PC-3 (cell line): Measurements from ENCODE around the gene ELK3. TPM values are rescaled to one million over a fixed set of nuclear protein-coding genes. Genes with fewer than 3 reads are reported as not detected.

Source experiments
- ATAC-seq: fragments of 200-7000 bp; cut with Tn5 transposase; 2 replicates; pipeline ENCODE4 v1.9.1; 2020; ENCODE audit warnings: mild to moderate bottlenecking, moderate library complexity
- BruUV-seq: library from RNA; stranded (reverse); fragments of 400-500 nt; replicated peaks from 2 replicates; lab custom pipeline; 2021; lab: Mats Ljungman, UMichigan
- CTCF ChIA-PET: fragments of 300-600 bp; sonication (Branson Sonifier 250); formaldehyde crosslinking; loops from one replicate; lab custom pipeline; 2022; ENCODE audit warnings: antibody characterized with exemption; lab: Charles Lee
- POLR2A ChIA-PET: fragments of 300-600 bp; sonication (Branson Sonifier 250); formaldehyde crosslinking; loops from one replicate; lab custom pipeline; 2022; ENCODE audit warnings: antibody characterized with exemption; ENCODE audit not compliant: unreplicated experiment; lab: Charles Lee
- DNase-seq: peaks from one replicate; pipeline ENCODE4 v3.0.0-alpha.2; 2015
- H2AFZ ChIP-seq: fragments of 300-600 bp; sonication (generic); 2 replicates; pipeline ENCODE4 v1.6.0; 2016; ENCODE audit warnings: antibody characterized with exemption, low read length
- H3F3A ChIP-seq: fragments of 300-600 bp; sonication (generic); one replicate; pipeline ENCODE4 v1.6.0; 2017; ENCODE audit warnings: antibody characterized with exemption, low read length, control low read depth, mild to moderate bottlenecking; ENCODE audit not compliant: unreplicated experiment
- H3K27ac ChIP-seq: fragments of 300-600 bp; sonication (generic); 2 replicates; pipeline ENCODE4 v1.5.1; 2016; ENCODE audit warnings: mild to moderate bottlenecking, low read length
- H3K27me3 ChIP-seq: fragments of 300-600 bp; sonication (generic); 2 replicates; pipeline ENCODE4 v1.6.1; 2016; ENCODE audit warnings: low read length, mixed read lengths
- H3K36me3 ChIP-seq: fragments of 300-600 bp; sonication (generic); 2 replicates; pipeline ENCODE4 v1.6.1; 2016; ENCODE audit warnings: low read depth, mixed run types, low read length, mixed read lengths
- H3K4me1 ChIP-seq: fragments of 300-600 bp; sonication (generic); 2 replicates; pipeline ENCODE4 v1.5.1; 2016; ENCODE audit warnings: low read length; ENCODE audit not compliant: insufficient read depth
- H3K4me2 ChIP-seq: fragments of 300-600 bp; sonication (generic); 2 replicates; pipeline ENCODE4 v1.6.0; 2016; ENCODE audit warnings: low read length
- H3K4me3 ChIP-seq: fragments of 300-600 bp; sonication (generic); 2 replicates; pipeline ENCODE4 v1.5.1; 2016; ENCODE audit warnings: mild to moderate bottlenecking, low read length, mixed read lengths
- H3K79me2 ChIP-seq: fragments of 300-600 bp; sonication (generic); 2 replicates; pipeline ENCODE4 v1.6.1; 2017; ENCODE audit warnings: low read length, mixed read lengths
- H3K9ac ChIP-seq: fragments of 300-600 bp; sonication (generic); 2 replicates; pipeline ENCODE4 v1.6.0; 2016; ENCODE audit warnings: mild to moderate bottlenecking, low read length
- H3K9me2 ChIP-seq: fragments of 300-600 bp; sonication (generic); replicated peaks from 2 replicates; pipeline ENCODE4 v1.6.1; 2016; ENCODE audit warnings: mixed run types, low read length, mixed read lengths
- H3K9me3 ChIP-seq: fragments of 300-600 bp; sonication (generic); 2 replicates; pipeline ENCODE4 v1.6.1; 2016; ENCODE audit warnings: low read length, mixed read lengths
- H4K20me1 ChIP-seq: fragments of 300-600 bp; sonication (generic); 2 replicates; pipeline ENCODE4 v1.6.1; 2016; ENCODE audit warnings: low read length, mixed read lengths
- EZH2 ChIP-seq: fragments of 300-600 bp; sonication (generic); IDR thresholded peaks from one replicate; pipeline ENCODE4 v1.6.1; 2017; ENCODE audit warnings: antibody characterized with exemption, mild to moderate bottlenecking, low read length; ENCODE audit not compliant: unreplicated experiment
- EZH2phosphoT487 ChIP-seq: fragments of 300-600 bp; sonication (generic); IDR thresholded peaks from 2 replicates; pipeline ENCODE4 v1.6.1; 2018; ENCODE audit warnings: mild to moderate bottlenecking, antibody characterized with exemption, low read length, borderline replicate concordance
- intact Hi-C: fragments of 100-400 bp; cut with micrococcal nuclease; formaldehyde crosslinking; loops from 2 replicates; pipeline ENCODE4 v1.9.0; 2023
- total RNA-seq: library from RNA; depleted of rRNA; stranded (reverse); fragments of >200 nt; gene quantifications from 2 replicates; pipeline ENCODE4 v1.2.3, GENCODE V29; 2014
- TF ChIP-seq, protein P1 (sequence below): fragments of 300-600 bp; sonication (generic); conservative IDR thresholded peaks from 2 replicates; pipeline ENCODE4 v1.5.1; 2017; ENCODE audit warnings: antibody characterized with exemption, low read depth, mild to moderate bottlenecking, low read length

Gene ELK3
- total RNA-seq, 1 experiment from 2014 or later: 16.2 TPM

DNA sequence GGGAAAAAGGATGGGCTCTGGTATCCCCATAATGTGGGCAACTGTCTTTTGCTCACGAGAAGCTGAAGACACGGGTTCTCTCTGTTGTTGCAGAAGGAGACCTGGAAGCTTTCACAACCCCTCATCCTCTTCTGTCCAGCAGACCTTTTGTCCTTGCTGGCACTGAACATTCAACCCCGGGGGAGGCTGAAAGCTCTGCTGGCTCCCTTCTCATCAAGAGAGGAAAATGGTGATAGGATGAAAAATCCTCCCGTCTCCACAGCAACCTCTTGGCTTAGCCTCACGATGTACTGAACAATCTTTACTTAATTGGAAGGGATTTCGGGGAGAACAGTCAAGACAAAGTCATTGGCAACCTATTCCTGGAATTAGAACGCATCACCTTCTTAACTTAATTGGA is 39.0 kb downstream of the ELK3 start:
- DNase-seq (no peak), ATAC-seq (no peak)
- H3K4me2 ChIP-seq: no peak overlapping the region
- no peaks in the 10 kb centered on the region; the same call in 1 of the 2 replicates for H3K36me3 ChIP-seq
- H3K79me2 ChIP-seq: peaks cover 17% of the 10 kb centered on the region
- peaks cover 18% of the 10 kb centered on the region for H3K4me1 ChIP-seq
- BruUV-seq: no TSS peak
- TF ChIP-seq EZH2phosphoT487 (no peak), EZH2 (no peak)
- TF ChIP-seq, protein P1, sequence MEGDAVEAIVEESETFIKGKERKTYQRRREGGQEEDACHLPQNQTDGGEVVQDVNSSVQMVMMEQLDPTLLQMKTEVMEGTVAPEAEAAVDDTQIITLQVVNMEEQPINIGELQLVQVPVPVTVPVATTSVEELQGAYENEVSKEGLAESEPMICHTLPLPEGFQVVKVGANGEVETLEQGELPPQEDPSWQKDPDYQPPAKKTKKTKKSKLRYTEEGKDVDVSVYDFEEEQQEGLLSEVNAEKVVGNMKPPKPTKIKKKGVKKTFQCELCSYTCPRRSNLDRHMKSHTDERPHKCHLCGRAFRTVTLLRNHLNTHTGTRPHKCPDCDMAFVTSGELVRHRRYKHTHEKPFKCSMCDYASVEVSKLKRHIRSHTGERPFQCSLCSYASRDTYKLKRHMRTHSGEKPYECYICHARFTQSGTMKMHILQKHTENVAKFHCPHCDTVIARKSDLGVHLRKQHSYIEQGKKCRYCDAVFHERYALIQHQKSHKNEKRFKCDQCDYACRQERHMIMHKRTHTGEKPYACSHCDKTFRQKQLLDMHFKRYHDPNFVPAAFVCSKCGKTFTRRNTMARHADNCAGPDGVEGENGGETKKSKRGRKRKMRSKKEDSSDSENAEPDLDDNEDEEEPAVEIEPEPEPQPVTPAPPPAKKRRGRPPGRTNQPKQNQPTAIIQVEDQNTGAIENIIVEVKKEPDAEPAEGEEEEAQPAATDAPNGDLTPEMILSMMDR: no peak
- no peaks in the 10 kb centered on the region for H3K9me3 ChIP-seq
- intact Hi-C loops: no loop called here
- no peaks in the 10 kb centered on the region for H4K20me1 ChIP-seq
- ChIA-PET POLR2A (interaction anchor here (0.6 kb wide), 1 partner anchor 12 kb away, joined by 4 read pairs; no protein-coding TSS in a partner anchor), CTCF (no interaction called here)
- no peaks in the 10 kb centered on the region for H3F3A ChIP-seq
- H3K27ac ChIP-seq: no peak overlapping the region
- H3K9ac ChIP-seq: no peak overlapping the region
- no peak overlapping the region for H2AFZ ChIP-seq
- H3K4me3 ChIP-seq: no peak overlapping the region
- no peaks in the 10 kb centered on the region for H3K9me2 ChIP-seq
- H3K27me3 ChIP-seq: no peaks in the 10 kb centered on the region

DNA sequence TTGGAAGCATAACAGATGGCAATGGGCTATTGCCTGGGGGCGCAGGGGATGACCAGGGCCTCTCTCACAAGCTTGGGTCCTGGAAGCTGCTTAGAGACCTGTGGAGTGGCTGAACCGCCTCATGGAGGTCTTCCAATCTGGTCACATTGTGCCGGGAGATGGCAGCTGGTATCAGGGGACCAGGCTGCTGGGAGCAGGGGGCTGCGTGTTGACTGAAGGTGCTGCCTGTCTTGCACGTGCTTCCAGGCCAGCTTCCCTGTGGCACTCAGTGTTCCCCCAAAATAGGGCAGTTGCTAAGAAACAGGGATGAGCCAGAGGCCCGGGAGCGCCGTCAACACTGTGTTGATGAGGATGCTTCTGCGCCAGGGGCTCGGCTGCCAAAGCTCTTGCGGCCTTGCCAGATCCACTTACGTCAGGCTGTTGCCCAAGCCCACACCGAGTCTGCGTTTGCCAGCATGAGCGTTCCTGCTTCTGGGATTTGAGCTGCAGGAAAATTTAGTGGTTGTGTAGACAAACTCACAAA is 39.8 kb downstream of the ELK3 start:
- Histone ChIP-seq H3K79me2 (peaks cover 20% of the 10 kb centered on the region), H3K27me3 (no peaks in the 10 kb centered on the region), H3F3A (no peaks in the 10 kb centered on the region), H3K4me3 (no peak overlapping the region), H3K4me2 (no peak overlapping the region), H2AFZ (no peak overlapping the region), H3K27ac (no peak overlapping the region), H3K4me1 (peaks cover 21% of the 10 kb centered on the region), H3K9me2 (no peaks in the 10 kb centered on the region), H4K20me1 (no peaks in the 10 kb centered on the region), H3K9ac (no peak overlapping the region), H3K36me3 (no peaks in the 10 kb centered on the region; the same call in 1 of the 2 replicates), H3K9me3 (no peaks in the 10 kb centered on the region)
- no TSS peak for BruUV-seq
- POLR2A ChIA-PET: no interaction called here
- CTCF ChIA-PET: no interaction called here
- intact Hi-C loops: no loop called here
- ATAC-seq: no peak
- no peak for DNase-seq
- TF ChIP-seq, protein P1: no peak
- TF ChIP-seq EZH2phosphoT487 (no peak), EZH2 (no peak)
